WTC11 (cell line): ENCODE results near the gene AUH. TPM values are rescaled to one million over a fixed set of nuclear protein-coding genes. Genes with fewer than 3 reads are reported as not detected.

Experiments
- ATAC-seq: fragments of 200-7000 bp; cut with Tn5 transposase; 2 replicates; pipeline ENCODE4 v1.10.0; 2021; ENCODE audit warnings: mild to moderate bottlenecking, moderate library complexity
- CTCF ChIA-PET: fragments of 300-600 bp; sonication (Branson Sonifier 250); formaldehyde crosslinking; loops from one replicate; lab custom pipeline; 2021; ENCODE audit warnings: antibody characterized with exemption; lab: Charles Lee
- POLR2A ChIA-PET: fragments of 350-600 bp; sonication (Branson Sonifier 250); formaldehyde crosslinking; loops from one replicate; lab custom pipeline; 2021; ENCODE audit warnings: antibody characterized with exemption; lab: Charles Lee
- DNase-seq: peaks from one replicate; pipeline ENCODE4 v3.0.0; 2021; ENCODE audit warnings: low spot score
- H3K27ac Mint-ChIP-seq: 2 replicates; pipeline ENCODE4 v1.8.0; 2021; ENCODE audit warnings: mixed read lengths
- H3K27me3 Mint-ChIP-seq: 2 replicates; pipeline ENCODE4 v1.8.0; 2021; ENCODE audit warnings: low read depth, mild to moderate bottlenecking, moderate library complexity, mixed read lengths
- H3K36me3 Mint-ChIP-seq: 2 replicates; pipeline ENCODE4 v1.8.0; 2021; ENCODE audit warnings: mixed read lengths
- H3K4me1 Mint-ChIP-seq: 2 replicates; pipeline ENCODE4 v1.8.0; 2022; ENCODE audit warnings: mixed read lengths
- H3K4me3 Mint-ChIP-seq: 2 replicates; pipeline ENCODE4 v1.8.0; 2021; ENCODE audit warnings: mild to moderate bottlenecking, moderate library complexity, mixed read lengths
- H3K9me3 Mint-ChIP-seq: 2 replicates; pipeline ENCODE4 v1.8.0; 2021; ENCODE audit warnings: mixed read lengths
- ATF1 ChIP-seq: sonication (generic); formaldehyde crosslinking; IDR thresholded peaks from 2 replicates; pipeline ENCODE4 v1.8.1; 2023; ENCODE audit warnings: mild to moderate bottlenecking, moderate library complexity, missing genetic modification reagents
- CBFB ChIP-seq: sonication (generic); formaldehyde crosslinking; IDR thresholded peaks from 2 replicates; pipeline ENCODE4 v1.8.1; 2022; ENCODE audit warnings: mild to moderate bottlenecking, low read depth, missing genetic modification reagents
- CREM ChIP-seq: sonication (generic); formaldehyde crosslinking; IDR thresholded peaks from 2 replicates; pipeline ENCODE4 v1.8.1; 2022; ENCODE audit warnings: mild to moderate bottlenecking, missing genetic modification reagents, moderate library complexity
- GTF2I ChIP-seq: fragments of 250-450 bp; sonication (Bioruptor Pico); conservative IDR thresholded peaks from 2 replicates; pipeline ENCODE4 v1.4.0; 2021; ENCODE audit warnings: mild to moderate bottlenecking
- IRF2 ChIP-seq: sonication (generic); formaldehyde crosslinking; IDR thresholded peaks from 2 replicates; pipeline ENCODE4 v1.8.0; 2022; ENCODE audit warnings: low read depth, missing genetic modification reagents, borderline replicate concordance
- JAZF1 ChIP-seq: fragments of 250-450 bp; sonication (Bioruptor Pico); IDR thresholded peaks from 2 replicates; pipeline ENCODE4 v1.9.0; 2021; ENCODE audit warnings: moderate library complexity, mild to moderate bottlenecking, inconsistent platforms
- JUN ChIP-seq: sonication (generic); formaldehyde crosslinking; IDR thresholded peaks from 2 replicates; pipeline ENCODE4 v1.8.0; 2023; ENCODE audit warnings: mild to moderate bottlenecking, missing genetic modification reagents
- MXD4 ChIP-seq: fragments of 250-450 bp; sonication (Bioruptor Pico); IDR thresholded peaks from 2 replicates; pipeline ENCODE4 v1.8.0; 2021; ENCODE audit warnings: mild to moderate bottlenecking, moderate library complexity, borderline replicate concordance
- NFYB ChIP-seq: sonication (generic); formaldehyde crosslinking; conservative IDR thresholded peaks from 2 replicates; pipeline ENCODE4 v1.8.0; 2022; ENCODE audit warnings: low read depth, missing genetic modification reagents
- OVOL2 ChIP-seq: fragments of 250-450 bp; sonication (Bioruptor Pico); IDR thresholded peaks from 2 replicates; pipeline ENCODE4 v1.9.0; 2021; ENCODE audit warnings: mild to moderate bottlenecking, borderline replicate concordance
- STAT6 ChIP-seq: sonication (generic); formaldehyde crosslinking; conservative IDR thresholded peaks from 2 replicates; pipeline ENCODE4 v1.8.1; 2023; ENCODE audit warnings: mild to moderate bottlenecking, low read depth, missing genetic modification reagents, moderate library complexity
- TCF7 ChIP-seq: sonication (generic); formaldehyde crosslinking; IDR thresholded peaks from 2 replicates; pipeline ENCODE4 v1.8.0; 2022; ENCODE audit warnings: mild to moderate bottlenecking, low read depth, missing genetic modification reagents, moderate library complexity
- TP53 ChIP-seq: sonication (generic); formaldehyde crosslinking; IDR thresholded peaks from 2 replicates; pipeline ENCODE4 v1.8.1; 2023; ENCODE audit warnings: mild to moderate bottlenecking, missing genetic modification reagents
- ZBTB21 ChIP-seq: sonication (generic); formaldehyde crosslinking; IDR thresholded peaks from 2 replicates; pipeline ENCODE4 v1.8.1; 2023; ENCODE audit warnings: mild to moderate bottlenecking, missing genetic modification reagents, borderline replicate concordance
- ZNF121 ChIP-seq: sonication (generic); formaldehyde crosslinking; IDR thresholded peaks from 2 replicates; pipeline ENCODE4 v1.8.0; 2023; ENCODE audit warnings: missing genetic modification reagents
- ZNF138 ChIP-seq: sonication (generic); formaldehyde crosslinking; conservative IDR thresholded peaks from 2 replicates; pipeline ENCODE4 v1.8.1; 2022; ENCODE audit warnings: mild to moderate bottlenecking, moderate library complexity, missing genetic modification reagents
- ZNF416 ChIP-seq: fragments of 250-450 bp; sonication (Bioruptor Pico); IDR thresholded peaks from 2 replicates; pipeline ENCODE4 v1.9.0; 2021; ENCODE audit warnings: mild to moderate bottlenecking, inconsistent platforms
- ZNF532 ChIP-seq: fragments of 250-450 bp; sonication (Bioruptor Pico); IDR thresholded peaks from 2 replicates; pipeline ENCODE4 v1.9.0; 2021; ENCODE audit warnings: mild to moderate bottlenecking, borderline replicate concordance
- ZNF671 ChIP-seq: fragments of 250-450 bp; sonication (Bioruptor Pico); IDR thresholded peaks from 2 replicates; pipeline ENCODE4 v1.8.0; 2021; ENCODE audit warnings: mild to moderate bottlenecking
- total RNA-seq: library from RNA; stranded (reverse); gene quantifications from 3 replicates; pipeline ENCODE4 v1.2.3, GENCODE V29; 2021
- TF ChIP-seq, protein P1 (sequence below): fragments of 250-450 bp; sonication (Bioruptor Pico); IDR thresholded peaks from 2 replicates; pipeline ENCODE4 v1.9.0; 2021; ENCODE audit warnings: moderate library complexity, mild to moderate bottlenecking, inconsistent platforms, borderline replicate concordance
- TF ChIP-seq, protein P2 (sequence below): sonication (generic); formaldehyde crosslinking; IDR thresholded peaks from 2 replicates; pipeline ENCODE4 v1.8.0; 2022; ENCODE audit warnings: mild to moderate bottlenecking, missing genetic modification reagents

Gene AUH
- total RNA-seq, 1 experiment from 2014 or later = 30.4 TPM

DNA sequence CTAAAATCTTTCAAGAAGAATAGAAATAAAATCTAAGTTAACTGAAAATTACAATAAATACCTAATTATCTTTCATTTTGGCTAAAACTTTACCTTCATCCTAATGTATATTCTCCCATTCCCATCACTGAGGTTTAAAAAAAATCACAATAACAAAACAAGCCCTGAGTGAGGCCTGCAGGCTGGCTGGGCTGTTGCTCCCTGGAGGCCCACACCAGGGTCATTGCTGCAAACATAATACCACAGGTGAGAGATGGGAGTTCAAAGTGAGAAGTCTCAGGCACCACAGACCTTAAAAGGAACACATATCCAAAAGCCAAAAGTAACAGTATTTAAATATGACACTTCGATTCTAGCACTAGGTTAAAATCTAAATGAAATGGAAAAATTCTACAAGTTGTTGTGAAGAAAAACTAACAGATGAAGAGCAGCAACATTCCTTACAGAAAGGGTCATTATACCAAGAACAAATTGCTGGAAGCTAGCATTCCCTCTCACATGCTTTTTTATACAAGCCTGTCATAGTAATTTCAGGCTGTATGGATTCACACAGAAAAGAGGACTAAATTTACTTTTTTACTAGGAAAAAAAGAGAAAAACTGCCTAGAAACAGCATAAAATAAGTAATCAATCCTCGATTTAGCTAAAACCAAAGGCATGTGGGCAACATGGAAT, 57.8 kb downstream of the AUH start:
- Mint-ChIP-seq H3K27me3 (no peaks in the 10 kb centered on the region), H3K27ac (peak overlapping the region; percentile 58), H3K4me1 (peaks cover 7% of the 10 kb centered on the region), H3K4me3 (no peak overlapping the region), H3K36me3 (no peaks in the 10 kb centered on the region), H3K9me3 (no peaks in the 10 kb centered on the region)
- ATAC-seq = peak; percentile 71
- ChIA-PET CTCF (interaction anchor here (1.4 kb wide), 1 partner anchor 215 kb away, joined by 4 read pairs; no protein-coding TSS in a partner anchor), POLR2A (no interaction called here)
- DNase-seq = no peak
- TF ChIP-seq ZNF532 (no peak), JUN (CRISPR knock-in tag) (no peak), CREM (CRISPR knock-in tag) (no peak), OVOL2 (no peak), ZNF671 (CRISPR knock-in tag) (no peak), ZNF416 (CRISPR knock-in tag) (no peak), NFYB (CRISPR knock-in tag) (no peak), MXD4 (no peak), JAZF1 (no peak), STAT6 (CRISPR knock-in tag) (no peak)
- TF ChIP-seq, protein P1, sequence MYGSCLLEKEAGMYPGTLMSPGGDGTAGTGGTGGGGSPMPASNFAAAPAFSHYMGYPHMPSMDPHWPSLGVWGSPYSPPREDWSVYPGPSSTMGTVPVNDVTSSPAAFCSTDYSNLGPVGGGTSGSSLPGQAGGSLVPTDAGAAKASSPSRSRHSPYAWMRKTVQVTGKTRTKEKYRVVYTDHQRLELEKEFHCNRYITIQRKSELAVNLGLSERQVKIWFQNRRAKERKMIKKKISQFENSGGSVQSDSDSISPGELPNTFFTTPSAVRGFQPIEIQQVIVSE (CRISPR knock-in tag) = no peak

GRCh38 chr9:91302831-91303230, 58.9 kb downstream of the AUH start:
- CTCF ChIA-PET = no interaction called here
- H3K36me3 Mint-ChIP-seq = no peaks in the 10 kb centered on the region
- H3K27me3 Mint-ChIP-seq = no peaks in the 10 kb centered on the region
- no peaks in the 10 kb centered on the region for H3K9me3 Mint-ChIP-seq
- peaks cover 7% of the 10 kb centered on the region for H3K4me1 Mint-ChIP-seq
- POLR2A ChIA-PET = no interaction called here
- no peak for DNase-seq
- no peak for ATAC-seq
- no peak overlapping the region for H3K27ac Mint-ChIP-seq
- TF ChIP-seq ZNF121 (CRISPR knock-in tag) (no peak), TP53 (CRISPR knock-in tag) (no peak), JAZF1 (no peak), JUN (CRISPR knock-in tag) (no peak), ZNF138 (CRISPR knock-in tag) (no peak), ATF1 (CRISPR knock-in tag) (no peak), GTF2I (CRISPR knock-in tag) (no peak), ZBTB21 (CRISPR knock-in tag) (no peak), STAT6 (CRISPR knock-in tag) (no peak), IRF2 (CRISPR knock-in tag) (no peak), CBFB (no peak), TCF7 (no peak)
- TF ChIP-seq, protein P2, sequence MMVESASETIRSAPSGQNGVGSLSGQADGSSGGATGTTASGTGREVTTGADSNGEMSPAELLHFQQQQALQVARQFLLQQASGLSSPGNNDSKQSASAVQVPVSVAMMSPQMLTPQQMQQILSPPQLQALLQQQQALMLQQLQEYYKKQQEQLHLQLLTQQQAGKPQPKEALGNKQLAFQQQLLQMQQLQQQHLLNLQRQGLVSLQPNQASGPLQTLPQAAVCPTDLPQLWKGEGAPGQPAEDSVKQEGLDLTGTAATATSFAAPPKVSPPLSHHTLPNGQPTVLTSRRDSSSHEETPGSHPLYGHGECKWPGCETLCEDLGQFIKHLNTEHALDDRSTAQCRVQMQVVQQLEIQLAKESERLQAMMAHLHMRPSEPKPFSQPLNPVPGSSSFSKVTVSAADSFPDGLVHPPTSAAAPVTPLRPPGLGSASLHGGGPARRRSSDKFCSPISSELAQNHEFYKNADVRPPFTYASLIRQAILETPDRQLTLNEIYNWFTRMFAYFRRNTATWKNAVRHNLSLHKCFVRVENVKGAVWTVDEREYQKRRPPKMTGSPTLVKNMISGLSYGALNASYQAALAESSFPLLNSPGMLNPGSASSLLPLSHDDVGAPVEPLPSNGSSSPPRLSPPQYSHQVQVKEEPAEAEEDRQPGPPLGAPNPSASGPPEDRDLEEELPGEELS (CRISPR knock-in tag) = no peak
- TF ChIP-seq, all 79 proteins: peak for 0
- no peak overlapping the region for H3K4me3 Mint-ChIP-seq
